ENCODE measurements around the gene IFT27. TPM values are rescaled to one million over a fixed set of nuclear protein-coding genes. Genes with fewer than 3 reads are reported as not detected.

The IFT27 gene
- total RNA-seq, 1 donor from 2014 or later: 2.7 TPM

- H3K4me3 ChIP-seq: no peak overlapping the region
- no peak overlapping the region for H3K27ac ChIP-seq
- no peak for TF ChIP-seq CTCF (IDR thresholded peaks at IDR 0.05)
- H3K27me3 ChIP-seq: no peaks in the 10 kb centered on the region
- H3K4me1 ChIP-seq: no peaks in the 10 kb centered on the region
- peaks cover 0 to 26% of the 10 kb centered on the region in 2 donors for H3K36me3 ChIP-seq
- no peaks in the 10 kb centered on the region for H3K9me3 ChIP-seq
- peak in 1 of 2 donors; percentile 8 for DNase-seq (ENCODE audit: low spot score in 2 of 2)
- intact Hi-C loops (cut with DNase I): no loop called here
These were observed 11.9 kb downstream of the IFT27 start for GRCh38 chr22:36764060-36764459.

- Histone ChIP-seq H3K4me3 (no peak overlapping the region), H3K36me3 (peaks cover 0 to 26% of the 10 kb centered on the region in 2 donors), H3K4me1 (no peaks in the 10 kb centered on the region), H3K27ac (no peak overlapping the region), H3K9me3 (no peaks in the 10 kb centered on the region), H3K27me3 (no peaks in the 10 kb centered on the region)
- peak in 1 of 2 donors; percentile 50 for DNase-seq (ENCODE audit: low spot score in 2 of 2)
- no peak for TF ChIP-seq CTCF (IDR thresholded peaks at IDR 0.05)
- intact Hi-C loops (cut with DNase I): no loop called here
These were observed 12.3 kb downstream of the IFT27 start for GRCh38 chr22:36763576-36763975.

GRCh38 chr22:36762687-36763260, 13.1 kb downstream of the IFT27 start:
- no peak for DNase-seq (ENCODE audit: low spot score in 2 of 2)
- Histone ChIP-seq H3K36me3 (peaks cover 0 to 26% of the 10 kb centered on the region in 2 donors), H3K9me3 (no peaks in the 10 kb centered on the region), H3K4me3 (no peak overlapping the region), H3K27ac (no peak overlapping the region), H3K4me1 (no peaks in the 10 kb centered on the region), H3K27me3 (no peaks in the 10 kb centered on the region)
- intact Hi-C loops (cut with DNase I): no loop called here
- no peak for TF ChIP-seq CTCF (IDR thresholded peaks at IDR 0.05)

GRCh38 chr22:36761553-36762240, 14.2 kb downstream of the IFT27 start:
- Histone ChIP-seq H3K27ac (no peak overlapping the region), H3K27me3 (no peaks in the 10 kb centered on the region), H3K4me1 (no peaks in the 10 kb centered on the region), H3K9me3 (no peaks in the 10 kb centered on the region), H3K4me3 (no peak overlapping the region), H3K36me3 (peaks cover 0 to 21% of the 10 kb centered on the region in 2 donors)
- intact Hi-C loops (cut with DNase I): no loop called here
- no peak for TF ChIP-seq CTCF (IDR thresholded peaks at IDR 0.05)
- DNase-seq (ENCODE audit: low spot score in 2 of 2): peak in 1 of 2 donors; percentile 31

GRCh38 chr22:36760786-36761185, 15.1 kb downstream of the IFT27 start:
- H3K4me1 ChIP-seq: no peaks in the 10 kb centered on the region
- H3K27ac ChIP-seq: no peak overlapping the region
- TF ChIP-seq CTCF (IDR thresholded peaks at IDR 0.05): no peak
- intact Hi-C loops (cut with DNase I): no loop called here
- no peak overlapping the region for H3K4me3 ChIP-seq
- H3K9me3 ChIP-seq: no peaks in the 10 kb centered on the region
- no peaks in the 10 kb centered on the region for H3K27me3 ChIP-seq
- peak in 1 of 2 donors; percentile 37 for DNase-seq (ENCODE audit: low spot score in 2 of 2)
- H3K36me3 ChIP-seq: peaks cover 0 to 18% of the 10 kb centered on the region in 2 donors

Data from ascending aorta (tissue), 2 donors.